HG02981 (cell line): Measurements from ENCODE around the gene ZNF516.
A peak's percentile ranks its signal among the peaks of the same experiment; 100 is the strongest.

Experiments used
- ATAC-seq: cut with Tn5 transposase; IDR thresholded peaks from one replicate; pipeline ENCODE4 v1.9.1; 2021; ENCODE audit warnings: mild to moderate bottlenecking, moderate library complexity; ENCODE audit not compliant: unreplicated experiment

Gene ZNF516

GRCh38 chr18:76384861-76385680 is 110.0 kb downstream of the ZNF516 start:
- no peak for ATAC-seq

DNA sequence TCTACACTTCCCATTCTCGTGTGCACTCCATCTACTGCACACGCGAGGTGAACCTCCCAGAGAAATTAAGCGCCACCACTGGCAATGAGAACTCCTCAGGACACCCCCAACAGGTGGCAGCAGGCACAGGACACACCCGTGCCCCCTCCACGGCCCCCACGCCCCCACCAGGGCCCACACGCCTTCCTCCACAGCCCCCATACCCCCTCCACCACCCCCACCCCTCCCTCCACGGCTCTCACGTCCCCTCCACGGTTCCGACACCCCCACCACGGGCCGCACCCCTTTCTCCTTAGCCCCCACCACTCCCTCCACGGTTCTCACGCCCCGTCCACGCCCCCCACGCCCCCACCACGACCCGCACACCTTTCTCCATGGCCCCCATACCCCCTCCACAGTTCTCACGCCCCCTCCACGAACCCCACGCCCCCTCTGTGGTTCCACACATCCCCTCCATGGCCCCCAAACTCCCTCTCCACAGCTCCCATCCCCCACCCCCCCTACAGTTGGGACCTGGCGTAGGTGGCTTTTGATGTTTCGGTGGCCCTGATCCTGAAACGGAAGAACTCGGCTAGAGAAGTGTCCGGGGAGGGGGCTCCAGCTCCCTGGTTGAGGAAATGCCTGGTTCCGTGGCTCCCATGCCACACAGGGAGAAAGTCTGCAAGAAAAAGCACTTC is 110.8 kb downstream of the ZNF516 start:
- no peak for ATAC-seq

DNA sequence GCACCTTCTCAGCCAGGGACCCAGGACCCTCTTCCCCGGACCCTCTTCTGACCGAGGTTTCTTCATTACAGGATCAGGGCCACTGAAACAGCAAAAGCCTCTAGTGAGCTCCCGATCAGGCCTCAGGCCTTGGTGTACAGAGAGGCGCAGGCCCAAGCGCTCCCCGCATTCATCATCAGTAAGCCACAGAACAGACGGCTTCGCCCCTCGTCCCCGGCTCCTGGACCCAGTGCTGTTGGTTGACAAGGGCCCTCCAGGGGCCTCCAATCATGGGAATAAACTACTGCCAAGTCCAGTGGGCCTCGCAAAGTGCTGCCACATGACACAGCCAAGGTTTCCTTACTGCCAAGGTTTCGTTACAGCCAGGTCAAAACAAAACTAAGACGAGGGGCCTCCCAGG is 111.4 kb downstream of the ZNF516 start:
- no peak for ATAC-seq

GRCh38 chr18:76382275-76382674 is 112.8 kb downstream of the ZNF516 start:
- no peak for ATAC-seq

- ATAC-seq, result no peak
These were observed 114.1 kb downstream of the ZNF516 start for GRCh38 chr18:76380791-76381405.

GRCh38 chr18:76380127-76380729 is 114.8 kb downstream of the ZNF516 start:
- ATAC-seq, result no peak

DNA sequence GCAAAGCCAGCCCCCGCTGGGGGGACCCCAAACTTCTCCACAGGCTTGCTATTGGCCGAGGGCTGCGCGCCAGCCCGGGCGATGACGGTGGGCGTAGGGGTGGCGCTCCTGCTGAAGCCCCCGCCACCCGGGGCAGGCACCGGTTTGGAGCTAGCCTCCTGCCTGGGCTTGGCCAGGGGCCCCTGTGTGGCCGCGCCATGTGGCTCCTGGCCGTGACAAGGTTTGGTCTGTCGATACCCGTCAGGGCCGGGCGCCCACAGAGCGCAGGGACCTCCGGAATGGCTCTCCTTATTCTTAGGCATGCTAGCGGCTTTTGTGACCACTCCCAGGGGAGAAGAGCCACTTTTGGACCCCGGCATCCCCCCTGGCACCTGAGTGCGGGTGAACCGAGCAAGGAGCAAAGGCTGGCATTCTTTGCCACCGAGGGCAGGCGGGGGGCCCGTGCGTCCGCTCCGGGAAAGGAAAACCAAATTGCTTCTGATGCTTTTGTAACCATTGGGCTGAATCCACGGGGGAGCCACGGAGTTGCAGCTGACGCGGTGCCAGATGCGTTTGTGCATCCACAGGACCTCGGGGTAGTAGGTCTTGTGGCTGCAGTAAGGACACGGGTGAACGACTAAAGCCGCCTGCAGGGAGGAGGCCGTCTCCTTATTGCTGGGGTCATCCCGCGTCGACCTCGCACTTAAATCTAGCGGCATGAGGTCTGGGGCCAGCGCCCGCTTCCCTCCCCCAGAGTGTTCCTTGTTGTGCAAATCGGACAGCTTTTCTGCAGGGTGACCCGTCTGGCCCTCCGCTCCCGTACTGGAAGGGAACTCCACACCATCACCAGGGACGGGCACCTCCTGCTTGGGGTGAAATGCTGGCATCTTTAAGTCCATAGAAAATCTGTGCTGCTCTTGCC is 115.6 kb downstream of the ZNF516 start:
- no peak for ATAC-seq

GRCh38 chr18:76378526-76379215 is 116.4 kb downstream of the ZNF516 start:
- no peak for ATAC-seq

DNA sequence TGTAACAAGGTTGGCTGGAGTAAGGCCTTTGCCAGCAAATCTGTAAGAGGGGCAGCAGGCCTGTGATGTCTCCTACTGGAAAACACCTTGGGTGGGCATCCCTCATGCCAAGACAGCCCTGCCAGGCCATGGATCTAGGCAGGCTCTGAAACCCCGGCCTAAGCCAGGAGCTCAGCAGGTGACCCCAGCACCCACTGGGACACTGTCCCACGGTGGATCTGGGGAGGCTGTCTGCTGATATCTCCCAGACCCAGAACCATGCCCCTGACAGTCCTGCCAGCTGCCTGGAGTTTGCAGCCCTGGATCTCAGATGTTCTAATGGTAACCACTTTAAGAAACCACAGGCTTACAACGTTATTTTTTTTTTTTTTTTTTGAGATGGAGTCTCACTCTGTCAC is 117.7 kb downstream of the ZNF516 start:
- no peak for ATAC-seq

DNA sequence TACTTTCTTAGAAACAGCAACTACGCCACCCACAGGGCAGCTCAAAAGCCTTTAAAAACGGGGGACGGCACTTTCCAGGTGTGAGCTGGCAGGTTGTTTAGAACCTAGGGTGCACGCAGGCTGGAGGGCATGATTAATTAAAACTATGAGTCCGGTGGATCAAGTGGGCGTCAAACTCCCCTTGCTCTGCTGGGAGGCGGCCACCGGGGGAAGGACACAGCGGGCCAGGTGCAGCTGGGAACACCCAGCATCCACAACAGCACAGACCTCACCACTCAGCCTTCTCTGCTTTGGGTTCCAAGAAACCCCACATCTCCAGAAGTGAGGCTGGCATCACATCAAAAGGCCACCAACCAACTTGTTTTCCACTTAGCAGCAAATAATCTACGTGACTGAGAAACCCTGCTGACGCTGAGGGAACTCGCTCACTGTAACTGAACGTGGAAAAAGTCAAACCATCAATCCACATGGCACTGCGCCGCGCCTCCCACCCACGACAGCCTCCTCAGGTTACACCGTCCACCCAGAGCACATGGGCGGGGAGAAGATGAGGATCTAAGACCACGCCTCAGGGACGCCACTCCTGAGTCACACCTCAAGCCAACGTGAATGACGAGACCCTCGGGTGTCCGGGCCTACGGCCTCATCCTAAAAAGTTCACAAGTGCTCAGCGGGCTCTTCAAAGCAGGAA is 118.2 kb downstream of the ZNF516 start:
- no peak for ATAC-seq

GRCh38 chr18:76376225-76376624 is 118.8 kb downstream of the ZNF516 start:
- ATAC-seq, result no peak

DNA sequence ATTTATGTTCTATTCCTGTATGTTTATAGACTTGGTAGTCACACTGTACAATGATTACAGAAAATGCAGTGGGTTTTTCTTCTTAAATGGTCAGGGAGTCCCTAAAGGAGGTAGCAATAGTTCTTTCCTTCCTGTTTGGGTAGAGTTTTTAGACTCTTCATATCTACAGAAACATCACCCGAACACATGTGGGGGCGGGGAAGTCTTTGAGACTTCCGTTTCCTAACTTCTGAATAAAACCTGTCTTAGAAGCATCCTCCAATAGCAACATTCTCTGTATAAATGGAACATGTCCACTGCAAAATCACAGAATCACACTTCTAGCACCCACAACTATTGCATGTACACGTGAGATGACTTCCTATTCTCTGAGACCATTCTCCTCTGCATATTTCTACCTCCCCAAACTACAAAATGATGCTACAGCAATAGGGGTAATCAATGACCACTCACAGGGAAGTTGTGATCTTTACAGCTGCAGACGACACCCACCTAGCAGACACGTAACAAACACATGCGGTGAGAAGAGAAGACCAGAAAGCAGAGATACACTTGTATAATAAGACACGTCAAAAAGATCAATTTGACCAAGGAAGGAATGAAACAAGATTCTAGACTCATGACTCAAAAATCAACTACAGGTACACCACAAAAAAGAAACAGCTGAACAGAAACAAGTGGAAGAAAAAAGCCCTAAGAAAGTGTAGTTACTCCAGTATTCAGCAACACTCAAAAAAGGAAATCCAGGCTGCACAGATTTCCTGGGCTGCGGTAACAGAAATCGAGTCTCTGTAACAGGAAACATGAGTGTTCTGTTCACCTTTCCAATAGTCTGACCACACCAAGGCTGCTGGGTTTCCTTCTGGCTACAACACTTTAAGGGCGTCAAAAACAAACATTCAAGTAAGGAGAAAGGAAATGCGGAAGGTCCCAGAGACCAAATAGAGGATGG is 120.4 kb downstream of the ZNF516 start:
- peak; percentile 86 for ATAC-seq

DNA sequence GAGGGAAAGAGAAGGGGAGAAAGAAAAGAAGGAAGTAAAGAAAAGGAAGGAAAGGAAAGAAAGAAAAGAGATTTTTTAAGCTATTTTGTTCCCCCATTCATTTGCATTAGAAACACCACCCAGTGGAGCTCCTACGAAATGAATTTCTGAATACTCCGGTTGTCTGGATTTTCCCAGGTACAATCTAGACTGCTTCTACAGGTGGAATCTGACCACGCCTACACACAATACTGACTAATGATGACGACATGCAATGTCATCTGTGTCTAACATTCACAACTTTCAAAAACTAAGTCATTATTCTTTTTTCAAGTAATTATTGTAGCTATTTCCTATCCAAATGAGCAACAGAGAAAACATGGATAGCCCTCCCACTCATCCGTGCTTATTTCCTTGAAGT is 121.7 kb downstream of the ZNF516 start:
- no peak for ATAC-seq

- ATAC-seq, result no peak
These were observed 123.5 kb downstream of the ZNF516 start for GRCh38 chr18:76371301-76372203.

- ATAC-seq, result no peak
These were observed 124.4 kb downstream of the ZNF516 start for GRCh38 chr18:76370686-76371085.

- no peak for ATAC-seq
These were observed 124.8 kb downstream of the ZNF516 start for GRCh38 chr18:76370201-76370600.

DNA sequence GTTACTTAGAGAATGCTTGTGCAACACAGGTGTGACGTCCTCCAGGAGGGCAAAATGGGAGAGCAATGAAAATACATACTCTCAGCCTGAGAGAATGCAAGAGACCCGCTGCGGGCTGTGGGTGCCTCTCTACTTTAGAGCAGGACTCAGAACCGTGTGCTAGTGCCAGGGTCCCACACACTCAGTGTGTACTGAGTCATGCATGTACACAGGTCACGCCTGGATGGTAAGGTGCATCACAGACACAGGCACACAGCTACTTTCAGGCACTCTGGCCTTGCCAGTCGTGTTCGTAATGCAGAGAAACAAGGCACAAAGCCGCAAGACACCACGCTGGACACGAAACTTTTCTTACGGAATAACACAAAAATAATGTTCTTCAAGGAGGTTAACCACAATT is 125.3 kb downstream of the ZNF516 start:
- no peak for ATAC-seq
